Astrocyte (in vitro differentiated cells and primary cell): ENCODE measurements around the gene CPT1A. TPM values are rescaled to one million over a fixed set of nuclear protein-coding genes. Genes with fewer than 3 reads are reported as not detected.

Experiments
- DNase-seq: peaks from one replicate; pipeline ENCODE4 v3.0.0-alpha.2; 2010; ENCODE audit warnings: low read depth
- FAIRE-seq: peaks from 2 replicates; lab custom pipeline; 2011; peaks lifted over from hg19 to GRCh38; lab: Jason Lieb, UNC
- H2AFZ ChIP-seq: 2 replicates; pipeline ENCODE4 v1.6.0; 2012; ENCODE audit warnings: low read depth, low read length, inconsistent platforms
- H3K27ac ChIP-seq: 2 replicates; pipeline ENCODE4 v1.5.1; 2011; ENCODE audit warnings: low read depth, low read length, inconsistent platforms
- H3K27me3 ChIP-seq: 2 replicates; pipeline ENCODE4 v1.6.0; 2011; ENCODE audit warnings: low read length, inconsistent platforms; ENCODE audit not compliant: insufficient read depth
- H3K36me3 ChIP-seq: 2 replicates; pipeline ENCODE4 v1.5.1; 2011; ENCODE audit warnings: low read length, inconsistent platforms; ENCODE audit not compliant: insufficient read depth
- H3K4me1 ChIP-seq: 2 replicates; pipeline ENCODE4 v1.5.1; 2011; ENCODE audit warnings: low read length, inconsistent platforms; ENCODE audit not compliant: insufficient read depth
- H3K4me2 ChIP-seq: 2 replicates; pipeline ENCODE4 v1.6.0; 2012; ENCODE audit warnings: low read length, inconsistent platforms
- H3K4me3 ChIP-seq: 2 replicates; pipeline ENCODE4 v1.5.1; 2011; ENCODE audit warnings: low read depth, mild to moderate bottlenecking, low read length, inconsistent platforms; ENCODE audit not compliant: insufficient read depth
- H3K79me2 ChIP-seq: 2 replicates; pipeline ENCODE4 v1.6.0; 2012; ENCODE audit warnings: mild to moderate bottlenecking, low read length, inconsistent platforms; ENCODE audit not compliant: insufficient read depth
- H3K9ac ChIP-seq: 2 replicates; pipeline ENCODE4 v1.6.0; 2012; ENCODE audit warnings: mild to moderate bottlenecking, low read length, inconsistent platforms
- H3K9me3 ChIP-seq: 2 replicates; pipeline ENCODE4 v1.5.1; 2012; ENCODE audit warnings: low read depth, mild to moderate bottlenecking, low read length, inconsistent platforms; ENCODE audit not compliant: insufficient read depth
- H4K20me1 ChIP-seq: 2 replicates; pipeline ENCODE4 v1.6.0; 2012; ENCODE audit warnings: low read length, inconsistent platforms; ENCODE audit not compliant: insufficient read depth
- H3K27ac Mint-ChIP-seq: one replicate; pipeline ENCODE4 v1.8.0; 2021; ENCODE audit warnings: mild to moderate bottlenecking, mixed read lengths; ENCODE audit not compliant: unreplicated experiment
- H3K27me3 Mint-ChIP-seq: one replicate; pipeline ENCODE4 v1.8.0; 2021; ENCODE audit warnings: low read depth, mixed read lengths; ENCODE audit not compliant: unreplicated experiment
- H3K36me3 Mint-ChIP-seq: one replicate; pipeline ENCODE4 v1.8.0; 2021; ENCODE audit warnings: low read depth, mixed read lengths; ENCODE audit not compliant: unreplicated experiment
- H3K4me1 Mint-ChIP-seq: one replicate; pipeline ENCODE4 v1.8.0; 2021; ENCODE audit warnings: low read depth, mixed read lengths; ENCODE audit not compliant: unreplicated experiment
- H3K4me3 Mint-ChIP-seq: one replicate; pipeline ENCODE4 v1.8.0; 2021; ENCODE audit warnings: mild to moderate bottlenecking, moderate library complexity, mixed read lengths; ENCODE audit not compliant: unreplicated experiment
- H3K9me3 Mint-ChIP-seq: one replicate; pipeline ENCODE4 v1.8.0; 2021; ENCODE audit warnings: mild to moderate bottlenecking, mixed read lengths; ENCODE audit not compliant: unreplicated experiment
- EZH2 ChIP-seq: IDR thresholded peaks from 2 replicates; pipeline ENCODE4 v1.6.1; 2012; ENCODE audit warnings: mild to moderate bottlenecking, low read length, inconsistent platforms; ENCODE audit not compliant: insufficient read depth
- total RNA-seq: library from RNA; stranded (reverse); gene quantifications from 2 replicates; pipeline ENCODE4 v1.2.1, GENCODE V29; 2021
- TF ChIP-seq, protein P1 (sequence below): IDR thresholded peaks from 2 replicates; pipeline ENCODE4 v1.5.1; 2011; ENCODE audit warnings: low read depth, mild to moderate bottlenecking, inconsistent platforms, low read length, moderate library complexity; ENCODE audit not compliant: insufficient read depth

CPT1A gene
- total RNA-seq, 1 donor from 2014 or later, result 2.3 TPM

DNA sequence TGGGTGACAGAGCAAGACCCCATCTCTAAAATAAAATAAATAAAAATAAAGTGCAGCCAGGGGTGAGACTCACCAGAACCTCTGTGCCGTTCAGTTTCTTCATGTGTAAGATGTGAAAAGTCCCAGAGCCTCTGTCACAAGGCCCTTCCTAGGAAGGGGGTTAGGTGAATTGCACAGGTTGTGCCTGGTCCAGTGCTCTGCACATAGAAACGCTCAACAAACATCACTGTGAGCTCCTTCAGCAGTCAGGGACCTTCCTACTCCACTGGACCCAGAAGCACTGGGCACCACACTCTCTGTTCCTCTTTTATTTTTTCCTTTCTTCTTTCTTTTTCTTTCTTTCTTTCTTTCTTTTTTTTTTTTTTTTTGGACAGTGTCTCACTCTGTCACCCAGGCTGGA is 39.6 kb upstream of the CPT1A start:
- Mint-ChIP-seq H3K4me3 (no peak overlapping the region), H3K9me3 (peaks cover 3% of the 10 kb centered on the region)

GRCh38 chr11:68880851-68881250 is 39.1 kb upstream of the CPT1A start:
- no peak for FAIRE-seq
- no peak for DNase-seq
- H3K9me3 ChIP-seq, result no peaks in the 10 kb centered on the region
- H4K20me1 ChIP-seq, result no peaks in the 10 kb centered on the region
- no peaks in the 10 kb centered on the region for H3K36me3 ChIP-seq
- Mint-ChIP-seq H3K36me3 (peaks cover 1% of the 10 kb centered on the region), H3K9me3 (peaks cover 3% of the 10 kb centered on the region), H3K27me3 (no peaks in the 10 kb centered on the region), H3K27ac (no peak overlapping the region), H3K4me1 (no peaks in the 10 kb centered on the region), H3K4me3 (no peak overlapping the region)
- H3K9ac ChIP-seq, result no peak overlapping the region
- H3K4me1 ChIP-seq, result no peaks in the 10 kb centered on the region
- H3K27me3 ChIP-seq, result no peaks in the 10 kb centered on the region
- no peak overlapping the region for H2AFZ ChIP-seq
- no peak overlapping the region for H3K4me2 ChIP-seq
- H3K4me3 ChIP-seq, result no peak overlapping the region
- no peak for TF ChIP-seq EZH2
- TF ChIP-seq, protein P1, sequence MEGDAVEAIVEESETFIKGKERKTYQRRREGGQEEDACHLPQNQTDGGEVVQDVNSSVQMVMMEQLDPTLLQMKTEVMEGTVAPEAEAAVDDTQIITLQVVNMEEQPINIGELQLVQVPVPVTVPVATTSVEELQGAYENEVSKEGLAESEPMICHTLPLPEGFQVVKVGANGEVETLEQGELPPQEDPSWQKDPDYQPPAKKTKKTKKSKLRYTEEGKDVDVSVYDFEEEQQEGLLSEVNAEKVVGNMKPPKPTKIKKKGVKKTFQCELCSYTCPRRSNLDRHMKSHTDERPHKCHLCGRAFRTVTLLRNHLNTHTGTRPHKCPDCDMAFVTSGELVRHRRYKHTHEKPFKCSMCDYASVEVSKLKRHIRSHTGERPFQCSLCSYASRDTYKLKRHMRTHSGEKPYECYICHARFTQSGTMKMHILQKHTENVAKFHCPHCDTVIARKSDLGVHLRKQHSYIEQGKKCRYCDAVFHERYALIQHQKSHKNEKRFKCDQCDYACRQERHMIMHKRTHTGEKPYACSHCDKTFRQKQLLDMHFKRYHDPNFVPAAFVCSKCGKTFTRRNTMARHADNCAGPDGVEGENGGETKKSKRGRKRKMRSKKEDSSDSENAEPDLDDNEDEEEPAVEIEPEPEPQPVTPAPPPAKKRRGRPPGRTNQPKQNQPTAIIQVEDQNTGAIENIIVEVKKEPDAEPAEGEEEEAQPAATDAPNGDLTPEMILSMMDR, result no peak
- H3K27ac ChIP-seq, result no peak overlapping the region
- H3K79me2 ChIP-seq, result no peaks in the 10 kb centered on the region

More for the DNA sequence above, 39.6 kb upstream of the CPT1A start:
- no peaks in the 10 kb centered on the region for H3K27me3 ChIP-seq
- TF ChIP-seq EZH2, result no peak
- TF ChIP-seq, protein P1, result no peak
- H3K36me3 Mint-ChIP-seq, result peaks cover 1% of the 10 kb centered on the region
- no peaks in the 10 kb centered on the region for H3K27me3 Mint-ChIP-seq
- no peak overlapping the region for H2AFZ ChIP-seq
- no peak overlapping the region for H3K4me2 ChIP-seq
- no peaks in the 10 kb centered on the region for H3K9me3 ChIP-seq
- H3K4me1 Mint-ChIP-seq, result no peaks in the 10 kb centered on the region
- H3K4me3 ChIP-seq, result no peak overlapping the region
- H3K79me2 ChIP-seq, result no peaks in the 10 kb centered on the region
- no peak overlapping the region for H3K9ac ChIP-seq
- H3K4me1 ChIP-seq, result no peaks in the 10 kb centered on the region
- no peaks in the 10 kb centered on the region for H4K20me1 ChIP-seq
- no peaks in the 10 kb centered on the region for H3K36me3 ChIP-seq
- no peak for DNase-seq
- H3K27ac Mint-ChIP-seq, result no peak overlapping the region
- no peak overlapping the region for H3K27ac ChIP-seq
- FAIRE-seq, result no peak

DNA sequence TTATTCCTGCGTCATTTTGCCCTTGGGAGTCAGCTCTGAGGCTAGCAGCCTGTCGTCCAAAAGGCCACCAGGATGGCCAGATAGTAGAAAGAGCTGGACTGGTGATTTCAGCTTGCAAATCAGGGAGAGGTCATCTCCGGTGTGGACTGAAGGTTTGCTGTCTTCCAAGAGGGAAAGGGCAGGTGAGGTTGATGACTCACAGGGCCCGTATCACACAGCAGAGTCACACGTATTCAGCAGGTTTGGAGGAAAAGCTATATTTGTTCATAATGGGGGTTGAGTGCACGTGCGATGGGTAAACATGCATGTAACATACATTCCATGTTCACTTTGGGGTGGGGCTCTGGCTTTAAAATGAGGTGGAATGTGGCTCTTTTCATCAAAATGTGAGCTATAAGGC is 36.3 kb upstream of the CPT1A start:
- Histone ChIP-seq H4K20me1 (no peaks in the 10 kb centered on the region), H3K9ac (no peak overlapping the region), H3K9me3 (no peaks in the 10 kb centered on the region), H2AFZ (no peak overlapping the region), H3K4me3 (no peak overlapping the region), H3K27ac (no peak overlapping the region), H3K27me3 (peaks cover 3% of the 10 kb centered on the region), H3K4me1 (peaks cover 7% of the 10 kb centered on the region), H3K4me2 (no peak overlapping the region), H3K79me2 (no peaks in the 10 kb centered on the region), H3K36me3 (no peaks in the 10 kb centered on the region)
- no peaks in the 10 kb centered on the region for H3K9me3 Mint-ChIP-seq
- peaks cover 3% of the 10 kb centered on the region for H3K27me3 Mint-ChIP-seq
- peaks cover 1% of the 10 kb centered on the region for H3K4me1 Mint-ChIP-seq
- TF ChIP-seq EZH2, result no peak
- TF ChIP-seq, protein P1, result no peak
- H3K36me3 Mint-ChIP-seq, result no peaks in the 10 kb centered on the region
- FAIRE-seq (no peak), DNase-seq (no peak)
- H3K4me3 Mint-ChIP-seq, result no peak overlapping the region
- H3K27ac Mint-ChIP-seq, result no peak overlapping the region
